Measurements from ENCODE around the gene TOGARAM2.

TOGARAM2 gene

GRCh38 chr2:29015701-29016470 lies 34.8 kb downstream of the TOGARAM2 start:
- no peak for TF ChIP-seq CTCF (IDR thresholded peaks at IDR 0.05; ENCODE audit: borderline replicate concordance, control extremely low read depth, extremely low read depth, insufficient read depth, missing control alignments)
- no peak for DNase-seq (ENCODE audit: low spot score)
- in situ Hi-C loops (cut with MboI; ENCODE audit: low sequenced_read_pairs, unreplicated experiment): no loop called here

GRCh38 chr2:29016504-29016903 lies 35.4 kb downstream of the TOGARAM2 start:
- in situ Hi-C loops (cut with MboI; ENCODE audit: low sequenced_read_pairs, unreplicated experiment): no loop called here
- DNase-seq (ENCODE audit: low spot score): no peak

GRCh38 chr2:29017716-29018435 lies 36.8 kb downstream of the TOGARAM2 start:
- no peak for TF ChIP-seq CTCF (IDR thresholded peaks at IDR 0.05; ENCODE audit: borderline replicate concordance, control extremely low read depth, extremely low read depth, insufficient read depth, missing control alignments)
- in situ Hi-C loops (cut with MboI; ENCODE audit: low sequenced_read_pairs, unreplicated experiment): no loop called here
- DNase-seq (ENCODE audit: low spot score): no peak

More at GRCh38 chr2:29016504-29016903, 35.4 kb downstream of the TOGARAM2 start:
- TF ChIP-seq CTCF (IDR thresholded peaks at IDR 0.05; ENCODE audit: borderline replicate concordance, control extremely low read depth, extremely low read depth, insufficient read depth, missing control alignments): no peak

GRCh38 chr2:29021886-29022285 lies 40.8 kb downstream of the TOGARAM2 start:
- TF ChIP-seq CTCF (IDR thresholded peaks at IDR 0.05; ENCODE audit: borderline replicate concordance, control extremely low read depth, extremely low read depth, insufficient read depth, missing control alignments): no peak
- in situ Hi-C loops (cut with MboI; ENCODE audit: low sequenced_read_pairs, unreplicated experiment): no loop called here
- DNase-seq (ENCODE audit: low spot score): no peak

- TF ChIP-seq CTCF (IDR thresholded peaks at IDR 0.05; ENCODE audit: borderline replicate concordance, control extremely low read depth, extremely low read depth, insufficient read depth, missing control alignments): no peak
- in situ Hi-C loops (cut with MboI; ENCODE audit: low sequenced_read_pairs, unreplicated experiment): no loop called here
- DNase-seq (ENCODE audit: low spot score): no peak
Observed at GRCh38 chr2:29022679-29023078, 41.6 kb downstream of the TOGARAM2 start.

- in situ Hi-C loops (cut with MboI; ENCODE audit: low sequenced_read_pairs, unreplicated experiment): no loop called here
- DNase-seq (ENCODE audit: low spot score): no peak
- TF ChIP-seq CTCF (IDR thresholded peaks at IDR 0.05; ENCODE audit: borderline replicate concordance, control extremely low read depth, extremely low read depth, insufficient read depth, missing control alignments): no peak
Observed at GRCh38 chr2:29023188-29023587, 42.1 kb downstream of the TOGARAM2 start.

All from GM13976 (cell line).